ENCODE results near the gene ABCC11. TPM values are rescaled to one million over a fixed set of nuclear protein-coding genes. Genes with fewer than 3 reads are reported as not detected.

ABCC11 gene
- under 1 TPM in 2 of 3 donors, not detected in 1; 0.15 to 0.49 TPM for polyA plus RNA-seq

GRCh38 chr16:48247311-48247710 is at the start of gene ABCC11:
Gene ABCC11 (minus strand): TSS chr16:48247539. CDS start chr16:48231921, 15,618 bp downstream.
- 17 to 46% (median 43%) methylated on average over 4 of the region's 4 CpGs for WGBS, 3 donors
- no peak within 1 kb of the TSS for H3K27ac ChIP-seq (ENCODE audit: low read depth, low read length)

GRCh38 chr16:48295488-48296281 is 48.3 kb upstream of the ABCC11 start:
- 33 to 94% (median 93%) methylated on average over 1 of the region's 1 CpG for WGBS, 3 donors
- no peak overlapping the region for H3K27ac ChIP-seq (ENCODE audit: low read depth, low read length)

DNA sequence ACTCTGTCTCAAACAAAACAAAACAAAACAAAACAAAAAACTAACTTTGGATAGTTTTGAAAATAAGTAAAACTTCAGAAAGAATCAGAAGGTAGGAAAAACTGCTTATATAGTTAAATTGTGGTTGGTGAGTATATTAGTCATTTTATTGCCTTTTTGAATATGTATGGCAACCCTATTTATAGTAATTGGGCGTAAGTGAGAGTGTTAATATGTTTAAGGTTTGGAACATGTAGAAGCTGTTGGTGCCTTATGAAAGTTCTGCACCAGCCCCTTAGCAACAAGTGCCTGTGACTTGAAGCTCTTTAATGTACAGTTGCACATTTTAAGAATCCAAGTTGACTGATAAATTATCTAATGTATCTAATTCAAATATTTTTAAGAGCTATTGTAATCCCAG is 47.4 kb upstream of the ABCC11 start:
- WGBS, 3 donors = 83 to 99% (median 90%) methylated on average over 1 of the region's 1 CpG
- H3K27ac ChIP-seq (ENCODE audit: low read depth, low read length) = no peak overlapping the region

GRCh38 chr16:48292452-48292851 is 45.1 kb upstream of the ABCC11 start:
- 32 to 84% (median 80%) methylated on average over 2 of the region's 2 CpGs for WGBS, 3 donors
- H3K27ac ChIP-seq (ENCODE audit: low read depth, low read length) = no peak overlapping the region

DNA sequence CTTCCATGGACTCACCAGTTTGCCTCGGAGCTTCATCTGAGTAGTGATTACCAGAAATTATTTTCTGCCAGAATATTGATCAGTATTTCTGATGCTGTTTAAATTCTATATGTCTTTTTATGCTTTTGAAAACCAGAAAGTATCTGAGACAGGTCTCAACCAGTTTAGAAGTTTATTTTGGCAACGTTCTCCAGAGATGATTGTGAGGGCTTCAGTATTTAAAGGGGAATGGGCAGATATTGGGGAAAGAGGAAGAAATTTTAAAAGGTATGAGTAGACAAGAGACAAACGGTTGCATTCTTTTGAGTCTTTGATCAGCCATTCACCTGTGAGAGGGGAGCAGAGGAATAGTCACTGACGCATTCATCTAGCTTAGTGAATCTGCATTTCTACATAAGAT is 44.4 kb upstream of the ABCC11 start:
- WGBS, 3 donors = 59 to 90% (median 90%) methylated on average over 4 of the region's 4 CpGs
- no peak overlapping the region for H3K27ac ChIP-seq (ENCODE audit: low read depth, low read length)

- H3K27ac ChIP-seq (ENCODE audit: low read depth, low read length) = no peak overlapping the region
- 95 to 98% (median 97%) methylated on average over 3 of the region's 3 CpGs for WGBS, 3 donors
These were observed 44.0 kb upstream of the ABCC11 start for GRCh38 chr16:48291303-48291702.

DNA sequence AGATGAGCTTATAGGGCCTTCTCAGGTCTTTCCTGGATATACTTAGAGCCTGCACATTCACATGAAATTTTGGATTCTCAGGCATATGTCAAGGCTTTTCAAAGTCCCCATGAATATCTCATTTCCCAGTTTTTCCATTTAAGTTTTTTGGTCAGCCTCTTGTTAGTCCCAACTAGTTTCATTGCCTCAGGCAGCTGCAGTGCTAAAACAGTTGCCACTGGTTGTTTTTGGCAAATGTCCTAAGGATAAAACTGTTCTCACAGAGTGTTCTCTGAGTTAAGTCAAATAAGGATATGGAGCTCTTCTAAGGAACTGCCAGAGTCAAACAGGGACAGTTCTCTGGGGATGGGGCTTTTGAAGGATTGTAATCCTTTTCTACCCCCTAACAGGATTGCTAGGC is 39.9 kb upstream of the ABCC11 start:
- H3K27ac ChIP-seq (ENCODE audit: low read depth, low read length) = no peak overlapping the region

DNA sequence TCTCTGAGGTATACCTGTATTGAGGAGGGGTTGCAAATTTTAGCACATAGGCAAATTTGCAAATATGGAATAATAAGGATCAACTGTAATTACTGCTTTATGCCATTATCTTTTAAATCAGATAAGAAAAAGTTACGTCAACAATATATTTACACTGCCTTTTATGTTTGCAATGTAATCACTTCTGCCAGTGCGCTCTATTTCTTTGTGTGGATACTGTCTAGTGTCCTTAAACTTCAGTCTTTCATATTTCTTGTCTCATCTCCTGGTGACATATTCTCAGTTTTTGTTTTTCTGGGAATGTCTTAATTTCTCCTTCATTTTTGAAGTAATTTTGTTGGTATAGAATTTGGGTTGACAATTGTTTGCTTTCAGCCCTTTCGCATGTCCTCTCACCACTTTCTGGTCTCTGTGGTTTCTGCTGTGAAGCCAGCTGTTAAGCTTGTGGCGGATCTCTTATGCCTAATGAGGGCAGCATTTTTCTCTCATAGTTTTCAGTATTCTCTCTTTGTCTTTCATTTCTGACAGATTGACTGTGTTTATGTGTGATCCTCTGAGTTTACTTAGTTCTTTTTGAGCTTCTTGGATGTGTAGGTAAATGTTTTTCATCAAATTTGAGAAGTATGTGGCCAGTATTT is 37.6 kb upstream of the ABCC11 start:
- 71 to 95% (median 86%) methylated on average over 4 of the region's 4 CpGs for WGBS, 3 donors

DNA sequence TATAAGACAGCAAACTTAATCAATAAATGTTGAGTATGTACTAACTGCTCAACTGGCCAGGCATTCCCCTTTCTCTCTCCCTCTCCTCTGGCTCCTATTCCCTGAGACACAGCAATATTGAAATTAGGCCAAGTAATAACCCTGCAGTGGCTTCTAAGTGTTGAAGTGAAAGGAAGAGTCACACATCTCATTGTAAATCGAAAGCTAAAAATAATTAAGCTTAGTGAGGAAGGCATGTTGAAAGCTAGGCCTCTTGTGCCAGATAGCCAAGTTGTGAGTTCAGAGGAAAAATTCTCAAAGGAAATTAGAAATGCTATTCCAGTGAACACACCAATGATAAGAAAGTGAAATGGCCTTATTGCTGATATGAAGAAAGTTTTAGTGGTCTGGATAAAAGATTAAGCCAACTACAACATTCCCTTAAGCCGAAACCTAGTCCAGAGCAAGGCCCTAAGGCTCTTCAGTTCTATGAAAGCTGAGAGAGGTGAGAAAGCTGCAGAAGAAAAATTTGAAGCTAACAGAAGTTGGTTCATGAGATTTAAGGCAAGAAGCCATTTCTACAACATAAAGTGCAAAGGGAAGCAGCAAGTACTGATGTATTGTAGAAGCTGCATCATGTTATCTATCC is 35.4 kb upstream of the ABCC11 start:
- H3K27ac ChIP-seq (ENCODE audit: low read depth, low read length) = no peak overlapping the region
- WGBS, 3 donors = 51 to 87% (median 60%) methylated on average over 2 of the region's 2 CpGs

More for the DNA sequence above, 37.6 kb upstream of the ABCC11 start:
- no peak overlapping the region for H3K27ac ChIP-seq (ENCODE audit: low read depth, low read length)

DNA sequence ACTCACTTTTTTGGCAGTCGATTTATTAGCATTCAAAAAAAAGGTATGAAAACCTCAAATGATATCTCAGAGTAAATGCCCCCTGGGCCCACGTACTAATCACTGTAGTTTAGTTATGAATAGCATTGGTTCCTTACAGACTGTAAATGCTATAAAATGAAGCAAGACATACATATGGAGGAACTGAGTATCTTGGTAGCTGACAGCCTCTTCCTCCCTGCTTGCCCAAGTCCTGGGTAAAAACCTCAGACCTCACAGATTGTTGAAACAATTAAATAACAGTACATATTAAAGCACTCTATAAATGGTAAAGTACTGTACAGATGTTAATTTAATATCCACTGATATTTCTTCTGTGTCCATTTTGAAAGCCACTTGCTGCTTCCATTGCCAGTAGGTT is 33.2 kb upstream of the ABCC11 start:
- H3K27ac ChIP-seq (ENCODE audit: low read depth, low read length) = no peak overlapping the region
- 51 to 80% (median 80%) methylated on average over 2 of the region's 2 CpGs for WGBS, 3 donors

- H3K27ac ChIP-seq (ENCODE audit: low read depth, low read length) = peak overlapping the region; percentile 22
- 62 to 82% (median 70%) methylated on average over 2 of the region's 2 CpGs for WGBS, 3 donors
These were observed 31.9 kb upstream of the ABCC11 start for GRCh38 chr16:48279199-48279598.

DNA sequence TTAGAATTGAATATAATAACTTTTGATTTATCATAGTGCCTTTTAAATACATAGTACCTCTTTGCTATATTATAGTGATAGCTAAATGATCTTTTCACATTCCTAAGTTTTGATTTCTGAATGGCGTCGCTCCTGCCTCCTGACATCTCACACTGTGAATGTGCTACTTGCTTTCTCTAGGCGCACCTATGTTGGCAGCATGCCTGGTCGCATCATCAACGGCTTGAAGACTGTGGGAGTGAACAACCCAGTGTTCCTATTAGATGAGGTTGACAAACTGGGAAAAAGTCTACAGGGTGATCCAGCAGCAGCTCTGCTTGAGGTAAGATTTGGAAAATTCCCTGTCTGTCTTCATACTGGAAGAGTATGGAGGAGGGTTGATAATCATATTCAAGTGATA is 29.8 kb upstream of the ABCC11 start:
- no peak overlapping the region for H3K27ac ChIP-seq (ENCODE audit: low read depth, low read length)
- WGBS, 3 donors = 81 to 90% (median 86%) methylated on average over 5 of the region's 5 CpGs

- WGBS, 3 donors = 32 to 65% (median 60%) methylated on average over 4 of the region's 4 CpGs
- no peak overlapping the region for H3K27ac ChIP-seq (ENCODE audit: low read depth, low read length)
These were observed 28.8 kb upstream of the ABCC11 start for GRCh38 chr16:48276102-48276501.

DNA sequence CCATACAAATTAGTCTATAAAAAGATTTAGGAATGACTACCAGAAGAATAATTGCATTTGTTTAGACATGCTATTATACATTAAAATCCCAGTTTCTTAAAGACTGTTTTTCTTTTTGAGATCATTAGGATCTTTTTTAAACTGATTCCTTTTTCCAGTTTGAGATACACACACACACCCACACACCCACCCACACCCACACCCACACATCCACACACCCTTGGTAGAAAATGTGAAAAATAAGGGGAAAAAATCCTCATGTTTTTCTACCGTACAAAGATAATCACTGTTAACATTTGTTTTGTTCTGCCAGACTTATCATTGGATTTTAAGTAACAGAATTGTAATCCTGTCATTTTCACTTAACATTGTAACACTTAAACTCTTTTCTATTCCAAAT is 27.1 kb upstream of the ABCC11 start:
- 85 to 88% (median 88%) methylated on average over 1 of the region's 1 CpG for WGBS, 3 donors
- no peak overlapping the region for H3K27ac ChIP-seq (ENCODE audit: low read depth, low read length)

DNA sequence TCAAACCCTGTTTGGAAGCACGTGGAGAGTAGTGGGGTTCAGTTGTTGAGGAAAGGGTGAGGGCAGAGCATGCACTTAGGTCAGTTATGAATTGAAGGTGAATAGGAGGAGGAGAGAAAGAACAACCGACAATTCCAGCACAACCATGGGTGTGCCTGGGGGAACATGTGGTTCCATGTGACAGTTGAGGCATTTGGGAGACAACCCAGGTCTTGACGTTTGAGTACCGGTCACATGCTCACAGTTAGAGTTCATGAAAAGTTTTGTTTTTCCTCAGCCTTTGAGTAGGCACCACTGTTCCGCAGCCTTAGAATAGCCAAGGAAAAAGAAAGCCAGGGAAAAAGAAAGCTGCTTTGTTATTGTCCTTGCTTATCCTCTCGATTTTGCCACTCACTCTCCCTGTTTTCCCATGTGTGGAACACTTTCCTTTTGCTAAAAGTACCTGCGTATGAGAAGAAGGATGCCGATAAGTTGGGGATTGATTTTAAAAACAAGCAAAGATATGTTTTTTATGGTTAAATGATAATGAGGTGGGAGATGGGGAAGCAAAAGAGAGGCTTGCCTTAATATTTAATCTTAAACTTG is 25.6 kb upstream of the ABCC11 start:
- WGBS, 3 donors = 81 to 86% (median 82%) methylated on average over 8 of the region's 8 CpGs
- H3K27ac ChIP-seq (ENCODE audit: low read depth, low read length) = no peak overlapping the region

DNA sequence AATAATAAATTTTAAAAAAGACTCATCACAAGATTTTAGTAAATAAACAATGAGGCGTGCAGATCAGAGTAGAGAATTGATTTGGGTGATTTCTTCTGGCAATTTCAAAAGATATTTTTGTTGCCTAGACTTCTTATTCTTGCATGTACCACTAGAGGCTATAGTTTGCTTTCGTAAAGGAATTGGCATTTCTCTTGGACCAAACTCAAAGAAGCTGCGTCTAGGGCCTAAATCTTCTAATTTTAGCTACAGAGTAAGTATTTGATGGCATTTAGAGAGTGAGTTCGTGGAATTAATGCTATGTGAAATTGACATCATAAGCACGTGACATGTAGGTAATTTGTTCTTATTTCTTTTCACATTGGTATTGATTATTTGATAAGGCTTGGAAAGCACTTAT is 24.4 kb upstream of the ABCC11 start:
- H3K27ac ChIP-seq (ENCODE audit: low read depth, low read length) = no peak overlapping the region
- WGBS, 3 donors = 52 to 81% (median 81%) methylated on average over 5 of the region's 5 CpGs

GRCh38 chr16:48269011-48269410 is 21.7 kb upstream of the ABCC11 start:
- no peak overlapping the region for H3K27ac ChIP-seq (ENCODE audit: low read depth, low read length)

GRCh38 chr16:48262631-48263030 is 15.3 kb upstream of the ABCC11 start:
- H3K27ac ChIP-seq (ENCODE audit: low read depth, low read length) = no peak overlapping the region

DNA sequence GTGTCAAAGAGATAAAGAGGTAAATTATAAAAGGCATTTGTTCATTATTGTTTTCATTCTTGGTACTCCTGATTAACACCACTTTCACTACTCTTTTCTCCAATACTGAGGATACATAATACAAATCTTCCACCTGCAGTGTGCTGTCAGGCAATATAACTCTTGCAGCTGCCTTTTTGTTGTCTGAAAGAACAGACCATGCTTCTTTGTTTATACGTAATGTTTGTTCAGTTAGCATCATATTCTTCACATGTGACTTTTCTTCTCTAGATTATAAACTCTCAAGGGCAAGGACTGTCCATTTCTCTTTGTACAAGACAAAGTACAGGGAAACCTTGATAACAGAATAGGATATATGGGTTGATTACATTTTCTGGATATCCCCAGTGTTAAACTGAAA is 14.2 kb upstream of the ABCC11 start:
- H3K27ac ChIP-seq (ENCODE audit: low read depth, low read length) = no peak overlapping the region
- WGBS, 3 donors = 96 to 100% (median 97%) methylated on average over 1 of the region's 1 CpG

More at GRCh38 chr16:48262631-48263030, 15.3 kb upstream of the ABCC11 start:
- WGBS, 3 donors = 94 to 97% (median 96%) methylated on average over 2 of the region's 2 CpGs
